Body of pancreas (tissue), 4 donors: ENCODE results near the gene FBN2.

Source experiments
- CTCF ChIP-seq, 7 experiments: fragments of 450-650 bp in 4 of 7; fragments of 200-600 bp in 3 of 7; sonication (generic) in 3 of 7; IDR thresholded peaks; one replicate each; pipeline ENCODE4 v1.5.1; 2016 to 2019; ENCODE audit warnings: antibody characterized with exemption in 7 of 7
- POLR2A ChIP-seq, 3 donors: fragments of 450-650 bp; IDR thresholded peaks; one replicate each; pipeline ENCODE4 v1.6.1; 2016; ENCODE audit warnings: antibody characterized with exemption in 3 of 3, mild to moderate bottlenecking in 2 of 3

DNA sequence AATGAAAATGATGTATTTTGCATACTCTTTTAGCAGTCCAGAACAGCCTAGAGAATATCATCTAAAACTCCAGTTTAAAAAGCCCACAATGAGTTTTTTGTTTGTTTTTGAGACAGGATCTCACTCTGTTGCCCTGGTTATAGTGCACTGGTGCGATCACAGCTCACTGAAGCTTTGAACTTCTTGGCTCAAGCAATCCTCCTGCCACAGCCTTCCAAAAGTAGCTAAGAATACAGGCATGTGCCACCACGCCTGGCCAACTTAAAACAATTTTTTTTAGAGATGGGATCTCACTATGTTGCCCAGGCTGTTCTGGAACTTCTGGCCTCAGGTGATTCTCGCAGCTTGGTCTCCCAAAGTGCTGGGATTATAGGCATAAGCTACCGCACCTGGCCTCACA lies 175.7 kb downstream of the FBN2 start:
- TF ChIP-seq CTCF (IDR thresholded peaks at IDR 0.05) (no peak), POLR2A (IDR thresholded peaks at IDR 0.05) (no peak)
